LHCN-M2 (cell line): ENCODE measurements around the gene CFAP69. TPM values are rescaled to one million over a fixed set of nuclear protein-coding genes. Genes with fewer than 3 reads are reported as not detected.

Experiments
- DNase-seq: peaks from one replicate; pipeline ENCODE4 v3.0.0-alpha.2; 2012; ENCODE audit warnings: low read depth
- polyA plus RNA-seq: library from polyadenylated mRNA; unstranded; fragments of >200 nt; gene quantifications from one replicate; pipeline ENCODE4 v1.2.1, GENCODE V29; 2012; ENCODE audit warnings: missing spikeins
- total RNA-seq: library from RNA; depleted of rRNA; stranded (reverse); fragments of >200 nt; gene quantifications from 2 replicates; pipeline ENCODE4 v1.2.3, GENCODE V29; 2014; rRNA removed

The CFAP69 gene
- 1.6 and 14.7 TPM in 2 replicates for total RNA-seq
- polyA plus RNA-seq: 0.66 TPM

GRCh38 chr7:90244909-90245851 is at the start of gene CFAP69:
Gene CFAP69 (plus strand): TSS chr7:90245174. CDS start chr7:90245425, 251 bp downstream.
- DNase-seq: peak; percentile 86

GRCh38 chr7:90201500-90202195 is 43.3 kb upstream of the CFAP69 start:
- DNase-seq: no peak

GRCh38 chr7:90207956-90208355 is 37.0 kb upstream of the CFAP69 start:
- no peak for DNase-seq

- peak; percentile 17 for DNase-seq
Measured at GRCh38 chr7:90209776-90210175, 35.2 kb upstream of the CFAP69 start.

GRCh38 chr7:90210475-90210874 is 34.5 kb upstream of the CFAP69 start:
- no peak for DNase-seq

- no peak for DNase-seq
Measured at GRCh38 chr7:90210981-90211380, 34.0 kb upstream of the CFAP69 start.

GRCh38 chr7:90211391-90212148 is 33.4 kb upstream of the CFAP69 start, which contains the start of gene STEAP2:
Gene STEAP2 (plus strand): TSS chr7:90211740. CDS start chr7:90225083, 13,343 bp downstream.
- peak; percentile 96 for DNase-seq

GRCh38 chr7:90212149-90212495 is 32.9 kb upstream of the CFAP69 start:
- DNase-seq: no peak

- no peak for DNase-seq
Measured at GRCh38 chr7:90213521-90213920, 31.5 kb upstream of the CFAP69 start.

- peak; percentile 48 for DNase-seq
Measured at GRCh38 chr7:90216080-90216674, 28.8 kb upstream of the CFAP69 start.

GRCh38 chr7:90216771-90217170 is 28.2 kb upstream of the CFAP69 start:
- no peak for DNase-seq

- DNase-seq: no peak
Measured at GRCh38 chr7:90222390-90222789, 22.6 kb upstream of the CFAP69 start.

GRCh38 chr7:90222811-90223725 is 21.9 kb upstream of the CFAP69 start:
- DNase-seq: peak; percentile 81

- DNase-seq: no peak
Measured at GRCh38 chr7:90224195-90224594, 20.8 kb upstream of the CFAP69 start.

- DNase-seq: peak; percentile 73
Measured at GRCh38 chr7:90225181-90225580, 19.8 kb upstream of the CFAP69 start.

GRCh38 chr7:90225601-90226000 is 19.4 kb upstream of the CFAP69 start:
- DNase-seq: no peak

GRCh38 chr7:90227259-90227658 is 17.7 kb upstream of the CFAP69 start:
- DNase-seq: no peak

GRCh38 chr7:90229682-90230081 is 15.3 kb upstream of the CFAP69 start:
- DNase-seq: no peak

- DNase-seq: no peak
Measured at GRCh38 chr7:90230834-90231233, 14.1 kb upstream of the CFAP69 start.

GRCh38 chr7:90231304-90231703 is 13.7 kb upstream of the CFAP69 start:
- DNase-seq: no peak
